ENCODE data around the gene NOM1.

The NOM1 gene

DNA sequence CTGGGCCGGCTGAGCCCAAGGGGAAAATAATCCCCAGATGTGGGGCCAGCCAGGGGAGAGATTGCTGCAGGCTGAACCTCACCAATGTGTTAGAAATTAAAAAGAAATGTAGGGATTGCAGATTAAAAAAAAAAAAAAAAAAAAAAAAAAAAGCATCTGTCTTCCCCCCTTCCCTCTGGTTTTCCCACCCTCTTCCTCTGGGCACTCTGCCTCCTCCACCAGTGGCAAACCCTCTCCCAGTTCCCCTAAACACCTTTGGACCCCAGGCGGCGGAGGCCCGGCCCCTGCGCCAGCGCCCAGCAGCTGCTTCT lies 53.9 kb downstream of the NOM1 start:
- FAIRE-seq, result no peak
- DNase-seq (ENCODE audit: insufficient read length, low spot score), result no peak

DNA sequence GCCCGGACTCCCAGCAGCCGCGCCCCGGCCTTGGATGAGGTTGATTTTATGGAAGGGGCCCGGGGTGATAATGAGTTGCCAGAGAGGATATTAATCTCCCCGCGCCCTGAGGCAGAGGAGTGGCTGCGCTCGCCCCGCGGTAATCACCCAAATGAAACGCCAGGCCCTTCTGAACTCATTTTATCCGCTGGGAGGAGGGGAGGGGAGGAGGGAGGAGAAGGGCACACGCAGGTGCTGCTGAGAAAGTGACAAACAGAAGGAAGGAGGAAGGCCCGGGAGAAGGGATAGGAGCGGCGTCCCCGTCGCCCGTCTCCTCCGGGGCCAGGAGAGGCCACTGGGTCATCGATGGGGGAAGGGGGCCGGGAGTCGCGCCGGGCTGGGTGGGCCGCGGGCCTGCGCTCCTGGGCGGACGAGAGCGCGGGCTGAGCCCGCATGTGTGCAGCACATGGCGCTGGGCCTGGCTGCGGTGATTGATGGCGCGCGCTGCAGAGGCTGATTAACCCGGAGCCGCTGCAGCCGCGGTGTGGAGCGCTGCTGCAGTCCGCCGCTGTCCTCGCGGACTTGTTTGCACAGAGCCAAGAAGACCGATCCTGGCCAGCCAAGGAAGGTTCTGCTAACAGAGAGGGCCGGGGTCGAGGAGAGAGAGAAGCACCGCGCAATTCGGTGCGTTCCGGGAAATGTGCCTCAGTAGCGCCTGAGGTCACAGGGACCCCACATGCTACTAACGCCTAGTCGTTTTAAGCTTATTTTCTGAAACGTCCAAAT lies 54.4 kb downstream of the NOM1 start:
- peak; percentile 31 for FAIRE-seq
- no peak for DNase-seq (ENCODE audit: insufficient read length, low spot score)

DNA sequence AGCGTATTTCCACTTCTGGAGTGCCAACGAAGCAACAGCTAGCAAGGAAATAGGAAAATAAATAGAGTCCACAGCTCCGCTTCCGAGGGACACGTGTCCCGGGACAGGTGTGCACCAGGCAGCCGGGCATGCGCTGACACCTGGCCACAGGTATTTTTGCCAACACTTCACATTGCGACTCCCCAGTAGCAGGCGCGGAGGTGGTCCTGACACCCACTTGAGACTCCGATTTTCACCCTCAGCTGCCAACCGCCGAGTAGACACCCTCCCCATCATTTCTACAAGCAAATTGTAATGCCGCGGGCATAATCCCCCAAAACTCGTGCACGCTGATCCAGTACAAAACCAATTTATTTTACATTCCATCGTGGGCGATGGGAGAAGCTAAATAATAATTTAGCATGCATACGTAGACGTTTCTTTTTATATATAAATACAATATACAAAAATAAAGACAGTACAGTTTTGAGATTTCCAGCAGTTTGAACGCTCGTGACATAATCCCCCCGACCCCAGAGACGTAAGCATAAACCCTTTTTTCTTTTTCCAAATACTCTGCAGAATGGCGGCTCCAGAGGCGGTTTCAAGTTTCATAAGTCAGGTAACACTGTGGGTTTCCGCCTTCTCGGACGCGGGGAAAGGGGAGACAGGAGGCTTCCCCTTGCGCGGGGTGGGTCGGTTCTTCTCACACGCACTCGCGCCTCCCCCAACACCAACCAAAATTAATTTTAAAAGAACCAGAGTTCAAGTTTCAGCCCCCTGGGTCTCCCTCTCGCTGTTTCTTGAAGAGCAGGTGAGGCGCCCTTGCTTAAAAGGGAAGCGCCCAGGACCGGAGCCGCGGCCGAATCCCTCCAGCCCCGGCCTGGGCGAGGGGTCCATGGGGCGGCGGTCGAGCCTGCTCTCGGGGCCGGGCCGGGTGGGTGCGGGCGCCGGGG lies 55.3 kb downstream of the NOM1 start:
- FAIRE-seq, result peak; percentile 61
- no peak for DNase-seq (ENCODE audit: insufficient read length, low spot score)

DNA sequence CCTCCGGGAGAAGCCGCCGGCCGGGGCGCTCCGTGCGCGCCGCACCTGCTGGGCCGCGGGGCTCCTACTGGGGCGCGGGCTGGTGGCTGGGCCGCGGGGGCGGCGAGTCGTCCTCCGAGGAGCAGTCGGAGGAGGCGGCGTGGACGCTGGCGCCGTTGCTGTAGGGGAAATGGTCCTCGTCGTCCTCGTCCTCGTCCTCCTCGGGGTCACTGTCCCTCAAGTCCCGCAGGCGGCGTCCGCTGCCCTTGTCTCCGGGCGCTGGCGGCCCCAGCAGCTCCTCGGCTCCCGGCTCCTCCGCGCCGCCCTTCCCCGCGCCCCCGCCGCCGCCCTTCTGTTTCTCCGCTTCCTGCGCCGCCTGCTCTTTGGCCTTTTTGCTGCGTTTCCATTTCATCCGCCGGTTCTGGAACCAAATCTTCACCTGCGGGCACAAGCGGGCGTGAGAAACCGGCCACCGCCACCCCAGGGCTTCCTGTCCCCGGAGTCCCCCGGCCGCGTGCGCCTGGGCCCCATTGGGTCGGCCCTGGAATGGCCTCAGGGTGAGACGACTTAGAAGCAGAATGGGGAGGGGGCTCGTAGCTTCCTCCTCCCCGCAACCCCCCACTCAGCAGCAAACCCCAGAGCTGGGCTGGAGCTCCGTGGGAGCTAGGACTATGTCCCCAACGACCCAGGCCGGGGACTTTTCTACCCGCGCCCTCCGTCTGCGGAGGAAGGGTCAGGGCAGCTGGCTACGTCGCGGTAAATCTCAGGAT lies 56.1 kb downstream of the NOM1 start:
- FAIRE-seq, result no peak

DNA sequence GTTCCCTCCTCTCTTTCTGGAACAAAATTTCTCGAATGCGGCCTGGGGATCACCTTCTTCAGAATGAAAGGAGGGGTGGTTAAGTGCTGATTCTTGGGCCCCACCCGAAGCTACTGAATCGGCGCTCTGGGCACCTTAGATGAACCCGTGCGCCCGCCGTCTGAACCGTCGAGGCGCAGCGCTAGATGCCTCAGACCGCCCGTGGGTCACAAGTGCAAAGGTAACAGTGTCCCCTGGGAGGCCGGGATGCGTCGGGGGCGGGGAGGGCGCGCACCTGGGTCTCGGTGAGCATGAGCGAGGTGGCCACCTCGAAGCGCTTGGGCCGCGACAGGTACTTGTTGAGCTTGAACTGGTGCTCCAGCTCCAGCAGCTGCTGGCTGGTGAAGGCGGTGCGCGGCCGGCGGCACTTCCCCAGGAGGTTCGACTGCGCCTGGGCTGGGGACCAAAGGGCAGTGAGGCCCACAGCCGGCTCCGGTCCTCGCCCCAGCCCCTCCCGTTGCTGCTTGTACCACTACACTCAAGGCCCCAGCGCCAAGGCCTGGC lies 56.8 kb downstream of the NOM1 start:
- FAIRE-seq, result peak; percentile 4
- DNase-seq (ENCODE audit: insufficient read length, low spot score), result no peak

More for the DNA sequence above, 56.1 kb downstream of the NOM1 start:
- no peak for DNase-seq (ENCODE audit: insufficient read length, low spot score)

DNA sequence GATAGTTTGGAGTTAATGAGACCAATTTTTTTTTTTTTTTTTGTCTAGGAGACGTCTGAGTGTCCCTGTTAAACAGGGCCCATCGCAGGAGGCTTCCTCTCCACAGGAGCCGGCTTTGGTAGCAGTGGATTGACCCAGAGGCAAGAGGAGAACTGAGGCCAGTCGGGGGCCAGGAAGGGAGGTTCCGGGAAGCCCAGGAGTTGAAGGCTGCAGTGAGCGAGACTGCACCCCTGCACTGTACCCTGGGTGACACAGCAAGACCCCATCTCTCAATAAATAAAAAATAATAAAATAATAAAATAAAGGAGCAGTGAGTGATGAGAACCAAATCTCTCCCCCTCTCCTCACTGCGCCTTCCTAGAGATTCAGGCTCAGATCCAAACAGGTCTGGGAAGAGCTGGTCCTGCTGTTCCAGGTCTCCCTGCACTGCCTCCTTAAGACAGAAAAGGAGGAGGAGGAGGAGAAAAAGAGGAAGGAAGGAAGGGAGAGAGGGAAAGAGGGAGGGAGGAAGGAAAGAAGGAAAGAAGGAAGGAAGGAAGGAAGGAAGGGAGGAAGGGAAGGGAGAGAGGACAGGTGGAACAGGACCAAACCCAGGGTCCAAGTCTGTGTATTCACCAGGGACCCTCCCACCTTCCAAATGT lies 57.4 kb downstream of the NOM1 start:
- FAIRE-seq (no peak), DNase-seq (ENCODE audit: insufficient read length, low spot score) (no peak)

DNA sequence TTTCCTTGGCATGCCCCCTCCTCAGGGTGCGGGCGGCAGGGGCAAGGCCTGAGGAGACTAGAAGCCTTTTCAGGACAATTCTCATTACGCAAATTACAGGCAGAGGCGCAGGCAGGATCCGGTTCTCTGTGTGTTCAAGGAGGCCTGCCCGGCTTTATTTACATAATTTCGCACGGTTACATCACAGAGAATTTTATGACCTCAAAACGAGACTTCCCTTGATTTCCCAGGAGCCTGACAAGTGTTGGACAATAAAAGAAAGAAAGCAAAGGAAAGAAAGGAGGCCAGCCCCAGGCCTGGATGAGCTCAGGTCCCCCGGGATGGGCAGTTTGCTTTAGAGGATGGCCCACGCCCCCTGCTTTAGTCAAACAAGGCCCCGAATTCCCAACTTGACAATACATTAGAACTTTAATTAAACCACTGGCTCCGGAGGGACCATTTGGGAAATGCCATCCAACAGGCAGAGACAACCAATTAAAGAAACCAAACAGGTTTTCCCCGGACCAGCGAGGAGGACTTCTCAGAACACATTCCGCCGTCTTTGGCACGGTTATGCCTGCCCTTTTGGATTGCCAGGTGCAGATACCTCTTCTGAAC lies 58.1 kb downstream of the NOM1 start:
- FAIRE-seq (peak; percentile 77), DNase-seq (ENCODE audit: insufficient read length, low spot score) (no peak)

DNA sequence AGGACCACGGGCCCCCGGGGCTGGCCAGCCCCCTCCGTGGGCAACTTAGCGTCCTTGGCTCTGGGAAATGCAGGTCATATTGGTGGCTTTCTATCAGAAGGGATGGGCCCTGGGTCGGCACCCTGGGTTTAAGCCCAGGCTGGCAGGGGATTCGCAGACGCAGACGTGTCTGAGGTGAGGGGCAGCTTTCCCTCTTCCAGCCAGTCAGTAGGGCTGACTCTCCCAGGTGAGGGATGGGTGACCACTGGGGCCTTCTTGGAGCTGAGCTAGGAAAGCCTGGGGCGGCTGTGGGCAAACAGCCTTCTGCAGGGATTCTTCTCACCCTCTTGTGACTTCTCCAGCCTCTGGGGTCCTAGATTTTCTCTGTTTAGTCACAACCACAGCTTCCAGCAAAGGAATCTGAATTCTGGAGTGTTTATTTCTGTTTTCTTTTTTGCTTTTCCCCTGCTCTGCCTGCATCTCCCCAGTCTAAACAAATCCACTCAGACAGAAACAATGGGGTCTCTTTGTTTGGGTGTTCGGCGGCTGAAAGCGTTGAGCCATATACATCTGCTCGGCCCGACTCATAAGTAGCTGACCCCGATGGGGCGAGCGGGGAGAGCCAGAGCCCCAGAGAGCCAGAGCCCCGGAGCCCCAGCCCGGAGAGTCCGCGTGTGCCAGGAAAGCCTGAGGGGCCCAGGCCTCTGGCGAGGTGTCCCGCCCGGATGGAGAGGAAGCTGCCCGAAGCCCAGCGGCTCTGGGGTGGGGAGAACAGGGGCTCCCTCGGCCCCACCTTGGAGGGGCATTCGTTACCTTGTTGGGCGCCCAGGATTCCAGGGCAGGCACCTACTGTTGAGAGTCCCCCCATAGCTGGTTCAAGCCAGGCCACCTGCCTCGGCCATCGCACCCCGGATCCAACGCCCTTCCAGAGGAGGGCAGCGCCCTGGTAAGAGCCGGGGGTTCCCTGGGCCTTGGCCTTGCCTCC lies 59.0 kb downstream of the NOM1 start:
- DNase-seq (ENCODE audit: insufficient read length, low spot score) (no peak), FAIRE-seq (peak; percentile 79)

DNA sequence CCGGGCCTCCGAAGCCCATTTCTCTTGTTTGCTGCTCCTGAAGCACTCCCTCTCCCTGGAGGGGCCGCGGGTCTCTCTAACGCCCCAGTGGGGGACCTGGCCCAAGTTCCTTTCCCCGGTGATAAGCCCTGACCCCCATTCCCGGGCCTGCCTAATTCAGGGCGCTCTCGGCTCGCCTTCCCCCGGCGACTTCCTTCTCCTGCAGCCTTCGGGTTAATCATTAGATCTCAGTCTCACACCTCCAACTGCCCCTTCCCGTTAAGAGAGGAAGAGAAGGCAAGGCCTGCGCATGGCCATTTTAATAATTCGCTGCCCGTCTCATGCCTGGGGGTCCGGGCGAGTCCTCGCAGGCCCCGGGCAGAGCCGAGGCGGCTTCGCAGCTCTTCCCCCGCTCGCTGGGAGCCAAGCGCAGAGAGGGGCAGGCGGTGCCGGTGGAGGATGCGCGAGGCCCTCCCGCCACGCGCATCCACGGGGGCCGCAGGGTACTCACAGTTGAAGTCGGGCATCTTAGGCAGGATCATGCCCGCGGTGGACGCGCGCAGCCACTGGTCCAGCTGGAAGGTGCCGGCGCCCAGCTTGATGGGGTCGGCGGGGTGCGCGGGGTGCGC lies 59.8 kb downstream of the NOM1 start:
- FAIRE-seq, result peak; percentile 83
- DNase-seq (ENCODE audit: insufficient read length, low spot score), result peak; percentile 88

DNA sequence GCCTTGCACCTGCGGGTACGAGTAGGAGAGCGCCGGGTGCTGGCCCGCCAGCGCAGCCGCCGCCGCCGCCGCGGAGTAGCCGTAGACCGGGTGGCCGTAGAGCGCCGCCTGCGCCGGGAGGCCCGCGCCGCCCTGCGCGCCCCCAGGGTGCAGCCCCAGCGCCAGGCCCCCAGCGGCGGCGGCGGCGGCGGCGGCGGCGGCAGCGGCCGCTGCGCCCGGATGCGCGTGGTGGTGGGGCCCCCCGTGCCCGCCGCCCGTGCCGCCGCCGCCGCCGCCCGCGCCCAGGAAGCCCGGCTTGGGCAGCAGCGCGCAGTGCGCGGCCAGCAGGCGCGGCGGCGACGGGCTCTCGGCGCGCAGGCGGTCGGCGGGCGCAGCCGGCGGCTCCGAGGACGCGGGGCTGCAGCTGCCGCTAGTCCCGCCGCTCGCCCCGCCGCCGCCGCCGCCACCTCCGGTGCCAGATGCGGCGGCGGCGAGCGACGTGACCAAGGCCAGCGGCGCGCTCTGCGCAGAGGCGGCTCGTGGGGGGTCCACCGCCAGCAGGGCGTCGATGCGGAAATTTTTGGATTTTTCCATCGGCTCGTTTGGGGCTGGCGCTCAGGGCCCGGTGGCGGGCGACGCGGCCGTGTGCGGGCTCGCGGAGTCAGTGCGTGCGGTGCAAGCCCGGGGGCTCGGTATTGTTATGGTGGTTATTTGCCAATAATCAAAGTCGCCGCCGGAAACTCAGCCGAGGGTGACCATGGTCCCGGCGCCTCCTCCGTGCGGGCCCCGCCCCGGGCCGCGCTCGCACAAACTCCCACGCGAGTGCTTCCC lies 60.5 kb downstream of the NOM1 start:
- FAIRE-seq (no peak), DNase-seq (ENCODE audit: insufficient read length, low spot score) (no peak)

DNA sequence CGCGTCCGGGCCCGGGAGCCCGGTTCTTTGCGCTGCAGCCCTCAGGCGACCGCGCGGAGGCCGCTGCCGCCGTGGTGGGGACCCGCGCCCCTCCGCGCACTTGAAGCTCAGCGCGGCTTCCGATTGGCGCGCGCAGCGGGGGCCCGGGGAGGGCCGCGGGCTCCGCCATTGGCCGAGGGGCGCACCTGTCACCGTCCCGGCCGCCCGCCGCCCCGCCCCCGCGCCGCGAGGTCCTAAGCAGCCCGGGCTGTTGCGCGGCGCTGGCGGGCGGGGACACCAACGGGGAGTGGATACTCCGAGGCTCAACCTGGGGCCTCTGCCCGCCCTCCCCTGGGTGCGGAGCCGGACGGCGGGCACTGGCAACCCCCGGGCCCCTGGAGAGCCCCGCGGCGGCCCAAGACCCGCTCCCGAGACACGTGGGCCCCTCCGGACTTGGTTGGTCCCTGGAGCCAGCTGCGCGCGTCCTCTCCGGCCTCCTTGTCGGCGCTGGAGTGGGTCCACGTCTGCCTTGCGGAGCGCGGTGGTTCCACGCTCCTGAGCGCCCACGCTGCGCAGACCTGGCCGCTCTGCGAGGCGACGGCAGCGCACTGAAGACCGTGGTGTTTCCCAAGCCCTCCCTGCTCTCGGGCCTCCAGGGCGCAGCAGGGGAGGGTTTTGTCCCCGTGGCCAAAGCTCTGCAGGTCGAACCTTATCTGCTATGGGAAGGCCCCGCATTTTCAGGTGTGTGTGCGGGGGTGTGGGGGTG lies 61.2 kb downstream of the NOM1 start, which contains the start of gene MNX1:
Gene MNX1 (minus strand): TSS at position 76 of the 745 bp plus-strand sequence. CDS start 313 bp downstream, outside the sequence.
- DNase-seq (ENCODE audit: insufficient read length, low spot score), result peak; percentile 91
- peak; percentile 52 for FAIRE-seq

DNA sequence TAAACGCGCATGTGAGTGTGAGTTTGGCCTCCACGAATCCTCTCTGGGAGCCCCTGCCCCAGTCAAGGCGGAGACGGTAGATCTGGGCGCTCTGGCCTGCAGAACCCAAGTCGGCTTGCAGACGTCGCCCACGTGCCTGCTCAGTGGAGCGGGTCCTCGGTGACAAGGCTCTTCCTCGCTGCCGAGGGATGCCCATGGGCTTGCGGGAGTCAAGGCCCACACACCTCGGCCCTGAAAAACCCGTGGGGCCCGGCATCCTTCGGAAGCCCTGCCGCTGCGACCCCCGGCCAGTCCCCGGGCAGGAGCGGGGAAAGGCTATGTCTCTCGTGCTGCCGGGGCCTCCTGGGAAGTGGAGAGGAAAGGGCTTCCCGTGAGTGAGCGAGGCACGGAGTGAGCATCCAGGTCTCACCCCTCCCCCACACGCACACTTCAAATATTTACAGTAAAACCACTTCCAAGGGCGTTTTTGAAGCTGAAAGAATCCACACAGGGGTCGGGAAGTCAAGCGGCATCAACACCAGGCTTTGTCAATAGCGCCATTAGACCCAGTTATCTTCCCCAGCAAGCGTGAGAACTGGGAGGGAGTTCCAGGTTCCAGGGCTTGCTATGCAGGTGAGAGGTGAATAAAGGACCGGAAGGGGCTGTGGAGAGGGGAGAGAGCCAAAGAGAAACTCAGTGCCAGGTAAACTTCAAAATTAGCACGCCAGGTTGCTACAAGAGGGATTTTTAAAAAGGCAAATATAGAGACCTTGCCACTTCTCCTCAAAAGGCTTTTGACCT lies 62.0 kb downstream of the NOM1 start:
- FAIRE-seq, result no peak

DNA sequence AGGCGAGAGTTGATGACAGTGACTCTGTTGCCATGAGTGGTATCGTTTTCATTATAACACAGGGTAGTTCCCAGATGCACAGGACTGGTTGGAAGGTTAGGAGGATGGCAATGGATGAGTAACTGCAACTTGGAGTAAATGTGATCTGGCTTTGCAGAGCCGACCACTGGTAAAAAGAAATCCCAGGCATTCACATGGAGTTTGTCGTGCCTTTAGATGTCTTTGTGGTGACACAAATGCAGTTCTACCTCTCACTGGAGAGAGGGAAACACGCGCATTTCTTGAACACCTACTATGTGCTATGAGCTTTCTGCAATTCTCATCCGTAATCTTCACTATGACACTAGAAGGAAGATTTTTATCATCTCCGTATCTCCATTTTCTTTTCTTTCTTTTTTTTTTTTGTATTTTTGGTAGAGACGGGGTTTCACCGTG lies 62.6 kb downstream of the NOM1 start:
- DNase-seq (ENCODE audit: insufficient read length, low spot score) (no peak), FAIRE-seq (peak; percentile 86)

More for the DNA sequence above, 62.0 kb downstream of the NOM1 start:
- DNase-seq (ENCODE audit: insufficient read length, low spot score), result no peak

DNA sequence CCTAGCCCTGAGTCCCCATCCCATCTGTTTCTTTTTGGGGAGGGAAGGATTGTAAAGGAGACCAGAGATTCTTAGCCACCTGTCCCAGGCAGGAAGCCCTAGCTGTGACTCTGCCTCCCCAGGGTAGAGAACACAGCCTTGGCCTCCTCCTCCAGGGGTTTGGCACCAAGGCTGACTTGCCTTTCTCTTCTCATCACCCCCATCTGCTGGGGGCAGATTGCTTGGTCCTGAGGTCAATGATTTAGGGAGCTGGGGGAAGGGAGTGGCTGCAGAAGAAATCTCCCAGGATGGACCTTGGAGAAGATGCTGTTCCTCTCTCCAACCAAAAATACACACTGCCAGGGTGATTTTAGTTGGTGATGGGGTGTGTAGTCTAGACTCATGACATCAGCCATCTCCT lies 63.6 kb downstream of the NOM1 start:
- DNase-seq (ENCODE audit: insufficient read length, low spot score), result no peak
- peak; percentile 79 for FAIRE-seq

DNA sequence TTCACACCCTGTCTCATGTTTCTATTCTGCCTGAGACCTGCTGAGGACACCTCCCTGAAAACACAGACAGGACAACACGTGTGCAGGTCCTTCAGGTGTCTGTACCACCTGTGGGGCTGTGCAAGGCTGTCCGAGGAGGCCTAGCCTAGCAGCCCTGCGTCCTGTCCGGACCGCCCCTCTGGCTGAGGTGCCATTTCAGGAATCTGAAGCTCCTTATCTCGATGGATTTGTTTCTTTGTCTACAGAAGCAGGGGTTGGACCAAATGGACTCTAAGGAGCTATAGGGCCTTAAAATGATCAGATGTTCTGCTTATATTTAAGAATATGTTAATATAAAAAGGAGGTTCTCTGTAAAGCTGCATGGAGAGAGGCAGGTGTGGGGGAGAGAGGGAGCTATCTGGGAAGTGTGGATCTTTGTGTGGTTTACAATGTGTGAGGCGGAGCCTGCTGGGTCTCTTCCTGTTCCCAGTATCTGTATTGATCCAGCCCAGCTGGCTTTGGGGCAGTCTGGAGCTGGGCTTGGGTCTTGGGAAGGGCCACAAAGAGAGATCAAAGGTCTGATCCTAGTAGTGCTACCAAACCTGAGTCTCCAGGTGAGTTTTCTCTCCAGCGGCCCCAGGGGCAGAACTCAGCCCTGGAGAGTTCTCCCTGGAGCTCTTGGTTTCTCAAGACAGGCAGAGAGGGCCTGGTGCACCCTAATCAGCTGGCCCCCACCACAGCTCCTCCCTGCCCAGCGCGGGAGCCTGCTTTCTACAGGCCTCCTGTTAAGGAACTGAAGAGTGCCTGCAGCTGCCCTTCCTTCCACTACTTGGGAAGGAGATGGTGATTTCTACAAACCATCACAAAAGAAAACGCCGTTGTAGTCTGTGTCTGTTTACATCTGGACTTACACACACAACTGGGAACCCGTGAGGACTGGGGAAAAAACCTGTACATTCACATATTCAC lies 64.4 kb downstream of the NOM1 start:
- FAIRE-seq (peak; percentile 23), DNase-seq (ENCODE audit: insufficient read length, low spot score) (no peak)
